ENCODE data around the gene NR2C2. TPM values are rescaled to one million over a fixed set of nuclear protein-coding genes. Genes with fewer than 3 reads are reported as not detected.

The NR2C2 gene
- total RNA-seq, 1 donor from 2014 or later = 74.1 TPM

GRCh38 chr3:15009167-15009566, 61.8 kb downstream of the NR2C2 start:
- no peak for TF ChIP-seq CTCF (IDR thresholded peaks at IDR 0.05; ENCODE audit: unreplicated experiment)
- no peaks in the 10 kb centered on the region for H3K27me3 Mint-ChIP-seq (ENCODE audit: low read depth)
- peaks cover 6% of the 10 kb centered on the region for H3K9me3 Mint-ChIP-seq
- H3K4me1 Mint-ChIP-seq = peaks cover 6% of the 10 kb centered on the region
- H3K27ac Mint-ChIP-seq = no peak overlapping the region
- no peak for DNase-seq (ENCODE audit: low spot score in 2 of 2, unreplicated experiment in 2 of 2)
- H3K4me3 Mint-ChIP-seq = no peak overlapping the region
- peaks cover 48% of the 10 kb centered on the region for H3K36me3 Mint-ChIP-seq

- DNase-seq (ENCODE audit: low spot score in 2 of 2, unreplicated experiment in 2 of 2) = no peak
- Mint-ChIP-seq H3K36me3 (peaks cover 51% of the 10 kb centered on the region), H3K27me3 (ENCODE audit: low read depth) (no peaks in the 10 kb centered on the region), H3K27ac (no peak overlapping the region), H3K9me3 (no peaks in the 10 kb centered on the region), H3K4me3 (no peak overlapping the region), H3K4me1 (peaks cover 6% of the 10 kb centered on the region)
- TF ChIP-seq CTCF (IDR thresholded peaks at IDR 0.05; ENCODE audit: unreplicated experiment) = no peak
Measured at GRCh38 chr3:15010664-15011063, 63.3 kb downstream of the NR2C2 start.

GRCh38 chr3:15011174-15011573, 63.8 kb downstream of the NR2C2 start:
- H3K9me3 Mint-ChIP-seq = no peaks in the 10 kb centered on the region
- peaks cover 6% of the 10 kb centered on the region for H3K4me1 Mint-ChIP-seq
- no peak for DNase-seq (ENCODE audit: low spot score in 2 of 2, unreplicated experiment in 2 of 2)
- no peak overlapping the region for H3K27ac Mint-ChIP-seq
- peaks cover 52% of the 10 kb centered on the region for H3K36me3 Mint-ChIP-seq
- TF ChIP-seq CTCF (IDR thresholded peaks at IDR 0.05; ENCODE audit: unreplicated experiment) = no peak
- no peak overlapping the region for H3K4me3 Mint-ChIP-seq
- H3K27me3 Mint-ChIP-seq (ENCODE audit: low read depth) = no peaks in the 10 kb centered on the region

GRCh38 chr3:15014606-15015328, 67.4 kb downstream of the NR2C2 start:
- Mint-ChIP-seq H3K27me3 (ENCODE audit: low read depth) (no peaks in the 10 kb centered on the region), H3K4me3 (no peak overlapping the region), H3K27ac (no peak overlapping the region), H3K9me3 (no peaks in the 10 kb centered on the region), H3K36me3 (peaks cover 51% of the 10 kb centered on the region), H3K4me1 (no peaks in the 10 kb centered on the region)
- no peak for TF ChIP-seq CTCF (IDR thresholded peaks at IDR 0.05; ENCODE audit: unreplicated experiment)
- DNase-seq (ENCODE audit: low spot score in 2 of 2, unreplicated experiment in 2 of 2) = no peak

- no peak for TF ChIP-seq CTCF (IDR thresholded peaks at IDR 0.05; ENCODE audit: unreplicated experiment)
- H3K36me3 Mint-ChIP-seq = peaks cover 47% of the 10 kb centered on the region
- H3K4me3 Mint-ChIP-seq = no peak overlapping the region
- H3K27ac Mint-ChIP-seq = no peak overlapping the region
- H3K9me3 Mint-ChIP-seq = no peaks in the 10 kb centered on the region
- DNase-seq (ENCODE audit: low spot score in 2 of 2, unreplicated experiment in 2 of 2) = no peak
- H3K4me1 Mint-ChIP-seq = no peaks in the 10 kb centered on the region
- no peaks in the 10 kb centered on the region for H3K27me3 Mint-ChIP-seq (ENCODE audit: low read depth)
Measured at GRCh38 chr3:15015456-15015855, 68.1 kb downstream of the NR2C2 start.
